Amniotic epithelial cell (primary cell): Measurements from ENCODE around the gene C1R.
"Not testable (repeated sequence)": the region's sequence is repeated elsewhere in the genome, so short reads cannot be mapped to it uniquely, and the experiment has no call there.

Experiments
- DNase-seq: peaks from one replicate; pipeline ENCODE4 v3.0.0-alpha.2; 2010; ENCODE audit warnings: low read depth

The C1R gene

GRCh38 chr12:7120166-7120565 is 27.9 kb upstream of the C1R start:
- no peak for DNase-seq

- DNase-seq, result no peak
These were observed 26.6 kb upstream of the C1R start for GRCh38 chr12:7118881-7119280.

GRCh38 chr12:7117670-7118069 is 25.4 kb upstream of the C1R start:
- DNase-seq, result no peak

- DNase-seq, result no peak
These were observed 24.7 kb upstream of the C1R start for GRCh38 chr12:7116916-7117315.

DNA sequence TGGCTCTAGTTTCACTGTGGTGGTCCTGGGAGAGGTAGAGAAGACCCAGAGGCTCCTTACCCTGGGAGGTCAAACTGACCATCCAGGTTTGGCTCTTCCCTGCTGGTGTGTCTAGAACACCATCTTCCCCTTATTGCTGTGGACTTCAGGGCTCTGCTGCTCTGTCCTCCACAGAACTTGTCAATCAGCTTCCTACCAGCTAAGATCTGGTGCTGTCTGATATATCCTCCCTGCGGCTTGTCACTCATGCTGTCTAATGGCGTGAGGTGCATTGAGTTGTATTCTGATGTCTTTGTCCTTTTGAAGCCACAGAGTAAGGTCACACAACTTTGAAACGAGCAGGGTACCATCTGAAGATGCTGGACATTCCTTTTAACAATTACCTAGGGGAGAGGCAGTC is 24.0 kb upstream of the C1R start:
- no peak for DNase-seq

DNA sequence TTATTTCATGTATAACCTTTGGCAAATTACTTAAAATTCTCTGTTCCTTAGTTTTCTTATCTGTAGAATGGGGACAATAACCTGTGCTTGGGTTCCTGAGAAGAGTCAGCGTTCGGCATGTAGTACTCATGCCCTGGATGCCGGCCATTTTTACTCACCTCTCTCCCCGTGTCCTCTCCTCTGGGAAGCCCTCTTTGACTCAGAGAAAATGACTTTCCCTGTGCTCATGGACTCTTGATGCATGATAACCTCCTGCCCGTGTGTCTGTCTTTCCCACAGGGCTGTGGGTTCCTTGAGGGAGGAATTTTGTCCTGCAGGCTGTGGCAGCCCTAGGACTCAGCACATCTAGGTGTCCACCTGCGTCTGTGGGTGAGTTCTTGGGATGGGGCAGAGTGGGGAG is 22.6 kb upstream of the C1R start:
- no peak for DNase-seq

DNA sequence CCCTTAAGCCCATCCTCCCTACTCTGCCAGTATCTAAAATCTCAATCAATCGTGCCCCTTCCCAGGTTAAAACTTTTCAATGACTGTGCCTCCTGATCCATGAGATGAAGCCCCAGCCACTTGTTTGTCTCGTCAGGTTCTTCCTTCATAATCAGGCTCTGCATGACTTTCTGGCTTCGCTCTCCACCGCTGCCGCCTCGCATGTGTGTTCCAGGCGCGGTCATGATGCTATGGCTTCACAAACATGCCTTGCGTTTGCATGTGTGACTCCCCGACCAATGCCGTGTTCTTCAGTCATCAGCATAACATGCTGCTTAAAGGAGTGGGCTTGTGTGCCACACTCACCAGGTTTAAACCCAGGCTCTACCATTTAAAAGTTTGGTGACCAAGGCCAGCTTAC is 21.8 kb upstream of the C1R start:
- no peak for DNase-seq

DNA sequence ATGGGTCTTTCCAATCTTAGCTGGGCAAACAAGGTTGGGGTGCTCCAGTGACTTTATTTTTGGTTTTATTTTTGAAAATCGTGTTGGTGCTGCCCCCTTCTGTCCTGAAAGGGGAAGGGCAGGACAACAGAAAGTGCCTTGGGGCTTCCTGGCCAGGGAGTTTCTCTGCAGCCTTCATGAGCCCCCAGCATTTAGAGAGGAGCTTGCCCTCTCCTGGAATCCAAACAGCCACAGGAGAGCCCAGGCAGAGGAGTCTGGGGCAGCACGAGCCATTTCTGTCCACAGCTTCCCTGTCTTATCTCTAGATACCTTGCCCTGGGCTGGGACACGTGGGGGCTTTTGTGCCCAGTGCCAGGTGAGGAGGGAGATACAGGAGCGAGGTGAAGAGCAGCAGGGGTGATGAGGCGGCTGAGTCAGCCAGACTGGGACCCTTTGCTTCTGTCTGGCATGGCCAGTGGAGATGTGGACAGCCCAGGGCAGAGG is 21.2 kb upstream of the C1R start:
- DNase-seq, result peak; percentile 28

- DNase-seq, result no peak
These were observed 19.8 kb upstream of the C1R start for GRCh38 chr12:7112041-7112440.

DNA sequence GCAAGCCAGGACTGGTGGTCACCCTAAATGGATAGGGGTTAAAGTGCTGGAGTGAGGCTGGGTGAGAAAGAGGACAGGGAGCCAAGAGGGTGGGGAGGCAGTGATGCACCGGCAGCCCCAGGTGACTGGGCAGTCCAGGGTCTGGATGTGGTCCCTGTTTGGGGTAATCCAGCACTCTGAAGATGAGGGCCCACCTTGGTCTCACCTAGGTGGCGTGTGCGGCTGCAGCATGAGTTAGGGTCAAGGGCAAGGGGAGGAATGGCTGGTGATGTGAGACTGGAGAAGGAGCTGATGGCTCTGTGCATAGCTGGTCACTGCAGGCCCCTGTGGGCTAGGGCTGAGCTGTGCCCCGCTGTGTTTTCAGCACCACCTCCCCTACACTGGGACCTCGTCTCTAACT is 18.4 kb upstream of the C1R start:
- no peak for DNase-seq

DNA sequence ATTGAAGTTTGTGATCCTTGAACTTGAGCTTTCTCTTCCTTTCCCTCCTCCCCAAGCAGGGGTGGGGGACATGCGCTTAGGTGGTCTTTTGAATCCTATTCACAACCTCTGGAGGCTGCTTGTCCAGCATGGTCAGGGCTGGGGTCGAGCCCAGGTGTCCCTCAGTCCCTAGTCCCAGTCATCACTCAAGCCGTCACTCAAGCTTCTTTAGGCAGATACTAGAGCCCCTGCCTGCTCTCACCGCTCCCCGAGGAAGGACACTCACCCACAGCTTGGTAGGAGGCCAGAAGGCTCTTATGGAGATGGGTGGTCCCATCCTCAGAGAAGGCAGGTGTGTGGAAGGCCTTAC is 17.3 kb upstream of the C1R start:
- DNase-seq, result no peak

DNA sequence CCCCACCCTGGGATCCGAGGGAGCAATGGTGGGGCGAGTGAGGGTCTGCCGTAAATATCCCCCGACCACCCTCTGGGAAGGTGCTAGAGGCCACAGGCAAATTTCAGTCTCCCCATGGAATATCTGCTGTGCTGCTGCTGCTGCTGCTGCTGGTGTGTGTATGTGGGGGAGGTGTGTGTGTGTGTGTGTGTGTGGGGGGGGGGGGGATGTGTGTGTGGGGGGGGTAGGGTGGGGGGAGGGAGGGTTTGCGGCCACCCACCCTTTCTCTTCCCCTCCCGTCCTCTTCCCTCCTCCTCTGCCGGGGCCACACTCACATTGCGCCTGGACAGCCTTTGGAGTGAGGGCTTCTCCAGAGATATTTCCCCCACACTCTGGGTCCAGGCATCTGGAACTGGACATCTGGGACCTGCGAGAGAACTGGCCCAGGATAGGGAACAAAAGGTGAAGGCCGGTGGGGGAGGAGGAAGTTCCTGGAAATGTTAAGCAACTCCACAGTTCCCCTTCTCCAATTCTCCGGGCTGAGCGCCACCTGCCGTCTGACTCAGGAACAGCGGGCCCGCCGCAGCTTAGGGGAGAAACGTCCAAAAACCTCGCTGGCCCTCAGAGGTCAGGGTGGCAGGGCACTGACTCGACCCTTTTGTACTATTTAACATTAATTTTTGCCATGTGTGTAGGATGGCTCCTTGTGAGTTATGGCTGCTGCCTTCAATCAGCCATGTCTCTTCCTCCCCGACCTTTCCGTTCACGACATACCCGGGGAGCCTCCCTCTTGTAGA is 16.7 kb upstream of the C1R start, which contains the start of gene C1RL:
Gene C1RL (minus strand): TSS at position 419 of the 776 bp plus-strand sequence. CDS start 34 bp downstream, at position 385.
- DNase-seq, result peak; percentile 91

DNA sequence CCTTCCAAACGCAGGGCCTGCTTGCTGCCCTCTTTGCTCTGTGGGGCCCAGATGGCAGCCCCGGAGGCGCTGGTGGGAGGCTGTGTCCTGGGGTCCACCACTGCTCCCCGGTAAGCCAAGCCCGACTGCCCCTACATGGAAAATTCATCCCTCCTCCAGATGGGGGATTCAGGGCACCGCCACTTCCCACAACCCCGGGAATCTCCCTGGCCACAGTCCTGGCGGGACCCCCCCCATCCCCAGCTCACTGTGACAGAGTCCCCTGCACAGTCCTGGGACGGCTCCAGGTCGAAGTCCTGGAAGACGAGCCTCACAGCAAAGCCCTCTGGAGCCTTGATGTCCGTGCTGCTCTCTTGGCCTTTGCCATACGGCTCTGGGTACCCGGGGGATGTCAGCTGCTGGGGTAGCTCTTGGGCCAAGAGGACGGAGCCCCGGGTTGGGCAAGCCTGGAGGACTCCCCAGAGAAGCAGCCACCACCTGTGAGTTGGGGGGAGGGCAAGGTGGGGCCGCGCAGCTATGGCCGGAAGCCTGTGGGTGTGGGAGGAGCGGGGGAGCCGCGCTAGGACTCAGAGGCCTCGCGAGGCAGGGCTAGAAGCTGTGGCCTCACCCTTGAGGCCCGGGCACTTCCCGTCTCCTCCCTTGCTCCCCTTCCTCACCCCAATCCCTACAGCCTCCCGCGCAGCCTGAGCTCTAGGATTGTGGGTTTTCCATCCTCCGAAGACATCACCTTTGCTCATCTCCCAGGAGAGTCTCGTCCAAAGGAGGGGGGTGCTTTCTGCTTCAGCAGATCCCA is 16.0 kb upstream of the C1R start:
- DNase-seq, result peak; percentile 84

DNA sequence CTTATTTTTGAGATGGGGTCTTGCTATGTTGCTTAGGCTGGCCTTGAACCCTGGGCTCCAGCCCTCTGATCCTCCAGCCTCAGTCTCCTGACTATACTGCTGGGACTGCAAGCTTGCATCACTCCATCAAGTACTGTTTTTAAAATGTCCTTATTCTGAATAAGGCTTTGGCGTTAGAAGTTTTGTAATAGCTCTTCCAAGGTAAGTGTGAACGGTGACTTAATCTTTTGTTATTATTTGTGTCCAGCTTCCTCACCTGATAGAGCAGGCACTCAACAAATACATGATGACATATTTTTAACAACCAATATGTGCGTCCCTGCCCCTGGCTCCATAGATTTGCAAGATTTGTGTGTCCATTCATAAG is 15.4 kb upstream of the C1R start:
- peak; percentile 34 for DNase-seq

GRCh38 chr12:7107181-7107580 is 14.9 kb upstream of the C1R start:
- DNase-seq, result not testable (repeated sequence)

DNA sequence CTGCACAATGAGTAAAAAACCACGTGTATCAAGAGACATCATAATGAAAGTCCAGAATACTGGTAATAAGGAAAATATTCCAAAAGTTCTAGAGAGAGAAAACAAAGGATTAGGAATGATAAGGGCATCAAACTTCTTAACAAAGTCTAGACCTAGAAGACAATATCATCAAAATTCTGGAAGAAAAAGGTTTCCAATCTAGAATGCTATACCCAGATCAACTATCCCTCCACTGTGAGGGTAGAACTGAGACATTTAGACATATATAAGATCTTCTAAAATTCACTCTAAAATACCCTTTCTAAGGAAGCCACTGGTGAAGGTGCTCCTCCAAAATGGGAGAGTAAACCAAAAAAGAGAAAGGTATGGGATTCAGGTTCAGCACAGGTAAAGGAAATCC is 13.8 kb upstream of the C1R start:
- DNase-seq, result no peak

DNA sequence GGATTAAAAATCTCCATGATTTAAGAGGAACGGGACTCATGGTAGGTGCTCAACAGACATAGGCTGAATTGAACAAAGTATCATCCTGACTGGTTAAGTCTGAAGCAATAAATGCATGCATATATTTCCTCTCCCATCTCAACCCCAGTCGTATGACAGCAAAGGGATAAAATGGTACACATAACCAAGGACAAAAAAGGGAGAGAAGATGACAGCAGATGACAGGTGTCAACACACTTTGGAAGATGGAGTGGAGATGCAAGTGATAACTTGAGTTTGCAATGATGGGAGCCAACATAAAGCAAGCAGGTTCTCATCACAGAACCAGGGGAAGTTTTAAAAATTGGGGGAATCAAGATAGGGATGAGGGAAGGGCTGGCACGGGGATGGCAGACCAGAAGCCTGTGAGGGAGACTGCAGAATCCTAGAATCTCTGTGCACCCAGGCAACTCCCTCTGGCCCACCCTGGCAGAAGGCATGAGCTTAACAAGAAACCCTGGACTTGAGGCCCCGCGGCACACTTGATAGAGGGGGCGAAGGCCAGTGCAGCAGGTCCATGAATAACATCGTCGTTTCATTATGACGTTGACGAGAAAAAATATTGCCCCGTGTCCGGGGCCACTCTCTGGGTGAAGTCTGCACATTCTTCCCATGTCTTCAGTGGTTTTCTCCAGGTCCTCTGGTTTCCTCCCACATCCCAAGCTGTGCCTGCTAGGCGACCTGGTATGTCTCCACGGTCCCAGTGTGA is 11.8 kb upstream of the C1R start:
- no peak for DNase-seq

DNA sequence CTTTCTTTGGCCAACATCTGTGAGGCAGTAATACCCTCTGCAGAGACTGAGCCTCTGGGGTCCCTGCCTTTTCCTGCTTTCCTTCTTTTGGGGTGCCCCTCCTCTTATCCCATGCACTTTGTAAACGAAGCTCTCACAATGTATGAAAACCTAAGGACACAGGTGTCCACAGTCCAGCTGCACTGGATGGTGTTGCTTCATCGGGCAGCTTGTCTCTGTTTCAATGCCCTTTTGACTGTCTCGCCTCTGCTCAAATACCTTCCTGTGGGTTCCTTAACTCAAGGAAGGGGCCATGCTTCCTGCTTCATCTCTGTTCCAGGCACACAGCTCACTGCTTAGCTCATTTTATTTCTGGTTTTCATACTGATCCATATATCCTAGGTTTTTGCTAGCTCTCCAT is 10.3 kb upstream of the C1R start:
- DNase-seq, result no peak

DNA sequence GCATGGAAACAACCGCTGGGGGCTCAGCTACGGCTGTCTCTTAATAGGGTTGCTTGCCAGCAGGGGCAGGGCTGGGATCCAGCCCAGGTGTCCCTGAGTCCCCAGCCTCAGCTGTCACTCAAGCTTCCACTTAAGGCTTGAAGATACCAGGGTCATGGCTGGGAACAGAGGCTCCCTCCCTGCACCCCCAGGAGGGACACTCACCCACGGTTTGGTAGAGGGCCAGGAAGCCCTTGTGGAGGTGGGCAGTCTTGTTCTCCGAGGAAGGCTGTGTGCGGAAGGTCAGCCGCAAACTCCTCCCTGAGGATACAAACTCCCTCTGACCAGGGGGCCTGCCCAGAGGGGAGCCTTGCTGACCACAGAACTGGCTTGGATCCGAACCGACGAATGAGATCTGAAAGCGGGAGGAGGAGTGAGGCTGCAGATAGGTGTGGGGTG is 9.5 kb upstream of the C1R start:
- DNase-seq, result no peak

- no peak for DNase-seq
These were observed 8.9 kb upstream of the C1R start for GRCh38 chr12:7101047-7101693.

DNA sequence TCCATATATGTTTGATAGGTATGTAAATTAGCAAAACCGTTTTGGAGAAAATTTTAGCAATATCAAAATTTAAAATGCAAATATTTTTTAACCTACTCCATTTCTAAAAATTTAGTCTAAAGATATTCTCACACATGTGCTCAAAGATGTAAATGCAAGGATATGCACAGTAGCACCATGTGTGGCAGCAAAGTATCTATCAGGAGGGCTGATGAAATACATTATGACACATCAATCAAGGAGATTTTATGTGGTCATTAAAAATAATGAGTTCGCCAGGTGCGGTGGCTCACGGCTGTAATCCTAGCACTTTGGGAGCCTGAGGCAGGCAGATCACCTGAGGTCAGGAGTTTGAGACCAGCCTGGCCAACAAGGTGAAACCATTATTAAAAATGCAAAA is 8.0 kb upstream of the C1R start:
- DNase-seq, result no peak

GRCh38 chr12:7099290-7099996 is 7.2 kb upstream of the C1R start:
- DNase-seq, result no peak
